GM19328 (cell line): ENCODE measurements around the gene DCDC2B.
"Not testable (repeated sequence)": the region's sequence is repeated elsewhere in the genome, so short reads cannot be mapped to it uniquely, and the experiment has no call there.

ENCODE experiments used
- ATAC-seq: cut with Tn5 transposase; IDR thresholded peaks from one replicate; pipeline ENCODE4 v1.9.1; 2021; ENCODE audit warnings: mild to moderate bottlenecking, moderate library complexity; ENCODE audit not compliant: unreplicated experiment

Gene DCDC2B

GRCh38 chr1:32208891-32209328 lies at the start of gene DCDC2B:
TSS of gene DCDC2B (plus strand) at chr1:32209089. CDS start at chr1:32209094, 5 bp downstream.
- no peak for ATAC-seq

- ATAC-seq = no peak
Observed at GRCh38 chr1:32159189-32159588, 49.7 kb upstream of the DCDC2B start.

- no peak for ATAC-seq
Observed at GRCh38 chr1:32163405-32163804, 45.5 kb upstream of the DCDC2B start.

GRCh38 chr1:32165633-32166032 lies 43.3 kb upstream of the DCDC2B start:
- not testable (repeated sequence) for ATAC-seq

GRCh38 chr1:32170991-32171390 lies 37.9 kb upstream of the DCDC2B start:
- no peak for ATAC-seq

GRCh38 chr1:32172621-32173245 lies 36.2 kb upstream of the DCDC2B start:
- no peak for ATAC-seq

- no peak for ATAC-seq
Observed at GRCh38 chr1:32178380-32179192, 30.3 kb upstream of the DCDC2B start.

GRCh38 chr1:32179193-32179442 lies 29.8 kb upstream of the DCDC2B start:
- no peak for ATAC-seq

- ATAC-seq = peak; percentile 79
Observed at GRCh38 chr1:32179443-32180185, 29.3 kb upstream of the DCDC2B start, which contains the start of gene TXLNA. TSS of gene TXLNA (plus strand) at chr1:32179675. CDS start at chr1:32180346, 671 bp downstream.

- no peak for ATAC-seq
Observed at GRCh38 chr1:32180186-32181060, 28.5 kb upstream of the DCDC2B start.

GRCh38 chr1:32181065-32181464 lies 27.8 kb upstream of the DCDC2B start:
- ATAC-seq = no peak

GRCh38 chr1:32181563-32181962 lies 27.3 kb upstream of the DCDC2B start:
- ATAC-seq = no peak

- no peak for ATAC-seq
Observed at GRCh38 chr1:32182060-32182459, 26.8 kb upstream of the DCDC2B start.

- no peak for ATAC-seq
Observed at GRCh38 chr1:32184650-32185049, 24.2 kb upstream of the DCDC2B start.

GRCh38 chr1:32186077-32186476 lies 22.8 kb upstream of the DCDC2B start:
- ATAC-seq = no peak

GRCh38 chr1:32186491-32186890 lies 22.4 kb upstream of the DCDC2B start:
- ATAC-seq = no peak

GRCh38 chr1:32187850-32188249 lies 21.0 kb upstream of the DCDC2B start:
- no peak for ATAC-seq

- ATAC-seq = no peak
Observed at GRCh38 chr1:32192220-32192948, 16.5 kb upstream of the DCDC2B start.

GRCh38 chr1:32194984-32195383 lies 13.9 kb upstream of the DCDC2B start:
- no peak for ATAC-seq

- ATAC-seq = no peak
Observed at GRCh38 chr1:32195531-32195930, 13.4 kb upstream of the DCDC2B start.
